ENCODE results near the gene SH3BP2.
"Not testable (repeated sequence)": the region's sequence is repeated elsewhere in the genome, so short reads cannot be mapped to it uniquely, and the experiment has no call there.

SH3BP2 gene

GRCh38 chr4:2763511-2763967 lies 29.3 kb upstream of the SH3BP2 start:
- DNase-seq = no peak

DNA sequence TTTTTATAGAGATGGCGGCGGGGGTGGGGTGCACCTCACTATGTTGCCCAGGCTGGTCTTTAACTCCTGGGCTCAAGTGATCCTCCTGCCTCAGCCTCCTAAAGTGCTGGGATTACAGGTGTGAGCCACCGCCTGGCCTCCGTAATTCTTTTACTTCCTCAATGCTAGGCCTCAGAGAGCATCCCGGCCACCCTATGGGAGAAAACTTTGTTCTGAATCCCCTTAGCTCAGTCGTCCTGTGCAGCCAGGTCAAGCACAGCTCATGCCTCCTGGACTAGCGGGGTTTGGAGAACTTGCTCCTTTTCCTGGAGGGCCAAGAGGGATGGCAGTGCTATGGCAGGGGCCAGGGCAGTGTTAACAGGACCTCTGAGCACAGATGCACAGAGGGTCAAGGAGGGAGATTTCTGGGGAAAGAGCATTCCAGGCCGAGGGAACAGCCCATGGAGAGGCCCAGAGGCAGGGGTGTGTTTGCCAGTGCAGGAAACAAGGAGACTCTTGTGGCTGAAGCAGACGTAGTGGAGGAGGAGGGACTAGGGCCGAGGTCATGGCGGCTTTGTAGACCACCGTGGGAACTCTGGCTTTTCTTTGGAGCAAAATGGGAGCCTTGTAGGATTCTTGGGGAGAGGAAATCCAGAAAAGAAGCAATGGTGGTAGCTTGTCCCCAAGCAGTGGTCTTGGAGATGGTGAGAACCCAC lies 26.9 kb upstream of the SH3BP2 start:
- DNase-seq = no peak

DNA sequence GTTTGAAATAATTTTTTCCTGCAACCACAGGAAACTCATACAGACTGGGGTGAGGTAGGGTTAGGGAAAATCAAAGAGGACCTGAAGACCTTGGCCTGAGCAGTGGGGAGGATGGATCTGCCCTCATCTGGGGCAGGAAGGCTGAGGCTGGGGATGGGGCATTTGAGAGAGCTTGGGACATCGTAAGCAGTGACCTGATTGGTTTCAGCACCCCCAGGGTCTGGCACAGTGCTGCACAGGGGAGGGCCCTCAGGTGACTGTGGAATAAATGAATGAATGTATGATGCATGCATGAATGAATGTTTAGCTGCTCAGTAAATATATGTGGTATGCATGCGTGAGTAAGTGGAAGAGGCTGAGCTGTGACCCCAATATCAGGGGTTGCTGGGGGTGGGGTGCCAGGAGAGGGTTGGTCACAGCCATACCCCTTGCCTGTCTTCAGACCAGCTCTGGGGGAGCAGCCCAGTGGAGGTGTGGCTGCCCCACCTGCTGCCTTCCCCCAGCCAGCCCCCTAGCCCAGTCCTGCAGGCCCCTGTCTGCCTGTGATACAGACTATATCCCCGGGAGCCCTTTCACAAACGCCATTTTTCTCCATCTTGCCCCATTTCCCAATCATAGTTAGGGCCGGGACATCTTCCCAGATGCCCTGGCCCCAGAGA lies 25.7 kb upstream of the SH3BP2 start:
- no peak for DNase-seq

- DNase-seq = no peak
Measured at GRCh38 chr4:2767705-2768074, 25.2 kb upstream of the SH3BP2 start.

- DNase-seq = no peak
Measured at GRCh38 chr4:2768124-2768523, 24.8 kb upstream of the SH3BP2 start.

- DNase-seq = no peak
Measured at GRCh38 chr4:2768921-2769336, 24.0 kb upstream of the SH3BP2 start.

GRCh38 chr4:2771264-2771663 lies 21.6 kb upstream of the SH3BP2 start:
- DNase-seq = no peak

DNA sequence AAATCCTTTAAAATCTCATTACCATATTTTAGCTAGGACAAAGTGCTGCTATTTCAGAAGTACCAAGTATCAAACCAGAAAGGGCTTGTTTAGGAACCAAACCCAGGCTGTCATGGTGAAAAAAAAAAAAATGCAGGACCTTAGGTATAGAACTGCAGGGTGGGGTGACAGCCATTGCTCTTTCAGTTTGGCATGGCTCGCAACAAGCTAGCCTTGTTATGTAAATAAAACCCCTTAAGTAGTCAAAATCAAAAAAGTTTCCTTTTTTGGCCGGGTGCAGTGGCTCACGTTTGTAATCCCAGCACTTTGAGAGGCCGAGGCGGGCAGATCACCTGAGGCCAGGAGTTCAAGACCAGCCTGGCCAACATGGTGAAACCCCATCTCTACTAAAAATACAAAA lies 12.2 kb upstream of the SH3BP2 start:
- not testable (repeated sequence) for DNase-seq

DNA sequence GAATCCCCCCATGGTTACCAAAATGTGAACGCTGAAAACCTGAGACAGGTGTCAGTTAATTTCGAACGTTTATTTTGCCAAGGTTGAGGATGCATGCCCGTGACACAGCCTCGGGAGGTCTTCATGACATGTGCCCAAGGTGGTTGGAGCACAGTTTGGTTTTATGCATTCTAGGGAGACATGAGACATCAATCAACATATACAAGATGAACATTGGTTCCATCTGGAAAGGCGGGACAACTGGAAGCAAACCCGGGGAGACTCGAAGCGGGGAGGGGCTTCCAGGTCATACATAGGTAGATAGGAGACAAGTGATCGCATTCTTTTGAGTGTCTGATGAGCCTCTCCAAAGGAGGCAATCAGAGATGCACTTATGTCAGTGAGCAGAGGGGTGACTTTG lies 11.0 kb upstream of the SH3BP2 start:
- no peak for DNase-seq

- no peak for DNase-seq
Measured at GRCh38 chr4:2783790-2784189, 9.1 kb upstream of the SH3BP2 start.

DNA sequence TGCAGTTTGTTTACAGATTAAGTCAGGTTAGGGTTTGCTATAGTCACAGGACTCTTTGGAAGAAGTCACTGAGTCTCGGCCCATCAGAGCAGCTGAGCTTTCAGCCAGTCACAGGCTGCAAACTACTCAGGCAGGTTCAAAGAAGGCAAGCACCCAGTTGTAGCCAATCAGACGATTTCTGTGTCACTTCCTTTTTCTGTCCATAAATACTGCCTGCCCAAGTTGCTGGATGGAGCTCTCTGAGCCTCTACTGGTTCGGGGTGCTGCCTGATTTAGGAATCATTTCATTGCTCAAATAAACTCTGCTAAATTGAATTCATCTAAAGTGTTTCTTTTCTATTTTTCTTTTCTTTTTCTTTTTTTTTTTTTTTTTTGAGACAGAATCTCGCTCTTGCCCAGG lies 7.3 kb upstream of the SH3BP2 start:
- no peak for DNase-seq

GRCh38 chr4:2786152-2786671 lies 6.7 kb upstream of the SH3BP2 start:
- no peak for DNase-seq

DNA sequence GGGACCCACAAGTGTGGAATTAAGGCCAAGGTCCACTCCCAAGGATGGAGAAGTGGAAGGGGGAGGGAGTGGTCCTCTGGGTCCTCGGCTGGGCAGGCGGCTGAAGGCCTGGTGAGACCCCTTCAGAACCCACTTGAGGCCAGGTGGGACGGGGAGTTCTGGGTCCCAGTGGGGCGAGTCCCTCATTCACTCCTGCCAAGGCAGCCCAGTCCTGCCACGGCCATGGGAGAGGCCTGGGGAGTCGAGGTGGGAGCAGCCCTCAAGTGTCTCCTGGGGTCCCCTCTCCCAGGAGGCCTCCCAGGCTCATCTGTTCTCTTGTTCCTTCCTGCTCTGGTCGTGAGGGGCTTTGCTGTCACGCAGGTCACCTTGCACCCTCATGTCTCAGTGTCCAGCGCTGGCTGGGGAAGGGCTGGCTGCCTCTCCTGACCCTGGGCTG lies 6.1 kb upstream of the SH3BP2 start:
- DNase-seq = no peak

DNA sequence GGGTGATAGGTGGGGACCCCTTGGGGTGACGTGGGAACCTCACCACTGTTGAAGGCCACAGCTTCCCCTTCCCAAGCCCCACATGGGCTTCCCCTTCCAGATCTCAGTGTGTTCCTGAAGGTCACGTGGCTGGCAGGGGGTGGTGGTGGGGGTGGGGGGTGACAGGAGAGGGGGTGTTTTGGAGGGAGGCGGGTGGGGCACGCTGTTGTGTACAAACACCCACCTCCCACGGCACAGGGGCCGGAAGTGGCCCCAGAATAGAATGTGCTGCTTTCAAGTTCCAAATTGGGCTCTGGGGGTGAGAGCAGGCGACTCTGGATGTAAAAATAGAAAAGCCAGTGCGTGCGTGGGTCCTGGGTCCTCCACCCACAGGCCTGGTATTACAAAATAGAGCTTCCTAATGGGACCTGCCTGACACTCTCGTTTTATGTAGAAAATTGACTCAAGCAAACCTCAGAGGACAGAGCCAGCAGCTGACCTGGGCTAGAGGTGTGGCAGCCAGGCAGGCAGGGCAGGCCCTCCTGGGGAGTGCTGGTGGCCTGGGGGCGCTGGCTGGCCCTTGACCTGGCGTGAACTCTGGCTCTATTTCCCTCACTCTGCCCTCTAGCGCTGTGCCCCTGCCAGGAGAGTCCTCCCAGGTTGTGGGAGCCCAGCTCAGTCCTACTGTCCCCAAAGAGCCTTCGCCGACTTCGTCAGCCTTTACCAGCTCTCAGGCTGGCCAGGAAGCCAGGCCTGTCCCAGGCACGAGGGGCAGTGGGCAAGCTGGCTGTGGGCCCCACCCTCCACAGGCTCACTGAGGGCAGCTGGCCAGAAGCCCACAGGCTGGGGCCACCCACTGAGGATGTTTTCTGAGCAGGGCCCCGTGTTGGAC lies 5.4 kb upstream of the SH3BP2 start:
- DNase-seq = no peak

- no peak for DNase-seq
Measured at GRCh38 chr4:2788101-2788500, 4.8 kb upstream of the SH3BP2 start.

DNA sequence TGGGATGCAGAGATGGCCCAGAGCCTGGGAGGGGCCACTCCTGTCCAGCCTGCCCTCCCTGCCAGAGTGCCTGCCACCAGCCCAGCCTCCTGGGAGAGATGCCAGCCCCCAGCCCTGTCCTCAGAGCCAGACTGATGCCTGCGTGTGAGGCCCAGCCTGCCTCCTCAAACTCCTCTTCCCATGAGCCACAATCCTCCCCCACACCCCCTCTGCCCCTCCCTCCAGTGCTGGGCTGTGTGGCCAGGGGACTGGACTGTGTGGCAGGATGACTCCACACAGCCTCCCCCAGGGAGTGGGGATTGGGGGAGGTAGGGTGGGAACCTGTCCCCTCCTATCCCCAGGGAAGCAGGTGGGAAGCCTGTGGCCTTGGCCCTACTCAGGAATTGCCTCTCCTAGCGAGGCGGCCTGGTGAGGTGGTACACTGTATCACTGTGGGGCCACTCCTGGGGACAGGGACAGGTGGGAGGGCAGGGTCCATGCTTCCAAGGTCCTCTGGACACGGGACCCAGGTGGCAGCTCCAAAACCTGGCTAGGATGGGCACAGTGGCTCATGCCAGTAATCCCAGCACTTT lies 4.3 kb upstream of the SH3BP2 start:
- DNase-seq = no peak

GRCh38 chr4:2789351-2789750 lies 3.5 kb upstream of the SH3BP2 start:
- no peak for DNase-seq

- DNase-seq = no peak
Measured at GRCh38 chr4:2789793-2790582, 2.9 kb upstream of the SH3BP2 start.

- no peak for DNase-seq
Measured at GRCh38 chr4:2790583-2791517, 2.0 kb upstream of the SH3BP2 start.

GRCh38 chr4:2791518-2792395 lies 1.1 kb upstream of the SH3BP2 start:
- DNase-seq = no peak

All from NCI-H345 (cell line).